Activated naive CD4-positive, alpha-beta T cell treated with anti-CD3 and anti-CD28 coated beads, Interleukin-2, amount 10 ng/mL, durations not matched to agents 7 days and 5 days (primary cell): Measurements from ENCODE around the gene DENND1B.
"Not testable (repeated sequence)": the region's sequence is repeated elsewhere in the genome, so short reads cannot be mapped to it uniquely, and the experiment has no call there.

Experiments
- CTCF ChIA-PET: fragments of 350-600 bp; sonication (Branson Sonifier 250); formaldehyde crosslinking; loops from one replicate; lab custom pipeline; 2021; ENCODE audit warnings: antibody characterized with exemption; lab: Charles Lee
- DNase-seq: peaks from one replicate; pipeline ENCODE4 v3.0.0-alpha.2; 2020
- H3K27ac Mint-ChIP-seq: one replicate; pipeline ENCODE4 v1.8.0; 2021; ENCODE audit warnings: mild to moderate bottlenecking, moderate library complexity, mixed read lengths
- H3K27me3 Mint-ChIP-seq: one replicate; pipeline ENCODE4 v1.8.0; 2021; ENCODE audit warnings: mild to moderate bottlenecking, mixed read lengths
- H3K36me3 Mint-ChIP-seq: one replicate; pipeline ENCODE4 v1.8.0; 2021; ENCODE audit warnings: mixed read lengths
- H3K4me1 Mint-ChIP-seq: one replicate; pipeline ENCODE4 v1.8.0; 2021; ENCODE audit warnings: mixed read lengths
- H3K4me3 Mint-ChIP-seq: one replicate; pipeline ENCODE4 v1.8.0; 2021; ENCODE audit warnings: mild to moderate bottlenecking, moderate library complexity, mixed read lengths
- H3K9me3 Mint-ChIP-seq: one replicate; pipeline ENCODE4 v1.8.0; 2021; ENCODE audit warnings: mixed read lengths

The DENND1B gene

GRCh38 chr1:197544130-197544529, 231.2 kb downstream of the DENND1B start:
- no peaks in the 10 kb centered on the region for H3K27me3 Mint-ChIP-seq
- H3K27ac Mint-ChIP-seq = no peak overlapping the region
- H3K4me1 Mint-ChIP-seq = no peaks in the 10 kb centered on the region
- H3K9me3 Mint-ChIP-seq = no peaks in the 10 kb centered on the region
- H3K36me3 Mint-ChIP-seq = peaks cover 4% of the 10 kb centered on the region
- DNase-seq = no peak
- CTCF ChIA-PET = no interaction called here
- no peak overlapping the region for H3K4me3 Mint-ChIP-seq

GRCh38 chr1:197541411-197541810, 233.9 kb downstream of the DENND1B start:
- Mint-ChIP-seq H3K27ac (no peak overlapping the region), H3K36me3 (peaks cover 5% of the 10 kb centered on the region), H3K9me3 (no peaks in the 10 kb centered on the region), H3K4me1 (no peaks in the 10 kb centered on the region), H3K4me3 (no peak overlapping the region), H3K27me3 (no peaks in the 10 kb centered on the region)
- DNase-seq = no peak
- CTCF ChIA-PET = interaction anchor here (1.1 kb wide), 1 partner anchor 22 kb away, joined by 3 read pairs; no protein-coding TSS in a partner anchor

- CTCF ChIA-PET = interaction anchor here (0.5 to 4.0 kb wide), 9 partner anchors 11 to 400 kb away, joined by 3 to 24 read pairs (median 3); no protein-coding TSS in a partner anchor
- H3K36me3 Mint-ChIP-seq = no peaks in the 10 kb centered on the region
Measured at GRCh38 chr1:197526736-197527371, 248.4 kb downstream of the DENND1B start.

GRCh38 chr1:197521118-197521739, 254.1 kb downstream of the DENND1B start:
- Mint-ChIP-seq H3K4me1 (peaks cover 3% of the 10 kb centered on the region), H3K36me3 (no peaks in the 10 kb centered on the region), H3K9me3 (no peaks in the 10 kb centered on the region), H3K27me3 (no peaks in the 10 kb centered on the region), H3K4me3 (no peak overlapping the region), H3K27ac (no peak overlapping the region)
- CTCF ChIA-PET = interaction anchor here (0.7 to 3.9 kb wide), 12 partner anchors 13 to 943 kb away, joined by 3 to 16 read pairs (median 4); no protein-coding TSS in a partner anchor
- peak; percentile 21 for DNase-seq

More at GRCh38 chr1:197526736-197527371, 248.4 kb downstream of the DENND1B start:
- no peaks in the 10 kb centered on the region for H3K9me3 Mint-ChIP-seq
- no peaks in the 10 kb centered on the region for H3K27me3 Mint-ChIP-seq
- no peak for DNase-seq
- H3K4me1 Mint-ChIP-seq = no peaks in the 10 kb centered on the region
- H3K4me3 Mint-ChIP-seq = no peak overlapping the region
- no peak overlapping the region for H3K27ac Mint-ChIP-seq

- H3K27me3 Mint-ChIP-seq = no peaks in the 10 kb centered on the region
- no peak overlapping the region for H3K4me3 Mint-ChIP-seq
- DNase-seq = no peak
- no peak overlapping the region for H3K27ac Mint-ChIP-seq
- H3K9me3 Mint-ChIP-seq = no peaks in the 10 kb centered on the region
- no peaks in the 10 kb centered on the region for H3K36me3 Mint-ChIP-seq
- peaks cover 3% of the 10 kb centered on the region for H3K4me1 Mint-ChIP-seq
- CTCF ChIA-PET = interaction anchor here (0.8 to 3.9 kb wide), 14 partner anchors 8 to 411 kb away, joined by 3 to 16 read pairs (median 4); no protein-coding TSS in a partner anchor
Measured at GRCh38 chr1:197519741-197520334, 255.4 kb downstream of the DENND1B start.

- H3K36me3 Mint-ChIP-seq = peaks cover 6% of the 10 kb centered on the region
- no peak overlapping the region for H3K27ac Mint-ChIP-seq
- no peaks in the 10 kb centered on the region for H3K4me1 Mint-ChIP-seq
- CTCF ChIA-PET = interaction anchor here (1.3 kb wide), 1 partner anchor 11 kb away, joined by 4 read pairs; no protein-coding TSS in a partner anchor
- DNase-seq = no peak
- no peaks in the 10 kb centered on the region for H3K9me3 Mint-ChIP-seq
- H3K4me3 Mint-ChIP-seq = no peak overlapping the region
- no peaks in the 10 kb centered on the region for H3K27me3 Mint-ChIP-seq
Measured at GRCh38 chr1:197515421-197515820, 259.9 kb downstream of the DENND1B start.

- CTCF ChIA-PET = interaction anchor here (1.3 kb wide), 1 partner anchor 9 kb away, joined by 3 read pairs; no protein-coding TSS in a partner anchor
- no peak overlapping the region for H3K27ac Mint-ChIP-seq
- peaks cover 8% of the 10 kb centered on the region for H3K36me3 Mint-ChIP-seq
- H3K9me3 Mint-ChIP-seq = no peaks in the 10 kb centered on the region
- no peak for DNase-seq
- H3K4me1 Mint-ChIP-seq = no peaks in the 10 kb centered on the region
- H3K4me3 Mint-ChIP-seq = no peak overlapping the region
- H3K27me3 Mint-ChIP-seq = no peaks in the 10 kb centered on the region
Measured at GRCh38 chr1:197510691-197511378, 264.4 kb downstream of the DENND1B start.

GRCh38 chr1:197496722-197497121, 278.6 kb downstream of the DENND1B start:
- no peaks in the 10 kb centered on the region for H3K4me1 Mint-ChIP-seq
- CTCF ChIA-PET = no interaction called here
- H3K4me3 Mint-ChIP-seq = no peak overlapping the region
- DNase-seq = no peak
- H3K9me3 Mint-ChIP-seq = no peaks in the 10 kb centered on the region
- H3K36me3 Mint-ChIP-seq = no peaks in the 10 kb centered on the region
- H3K27me3 Mint-ChIP-seq = peaks cover 4% of the 10 kb centered on the region
- H3K27ac Mint-ChIP-seq = no peak overlapping the region

GRCh38 chr1:197491505-197491904, 283.8 kb downstream of the DENND1B start:
- not testable (repeated sequence) for DNase-seq, H3K9me3 Mint-ChIP-seq, H3K36me3 Mint-ChIP-seq, H3K4me3 Mint-ChIP-seq, H3K27me3 Mint-ChIP-seq, H3K27ac Mint-ChIP-seq, H3K4me1 Mint-ChIP-seq
- CTCF ChIA-PET = interaction anchor here (0.9 kb wide), 1 partner anchor 30 kb away, joined by 3 read pairs; no protein-coding TSS in a partner anchor

- H3K9me3 Mint-ChIP-seq = no peaks in the 10 kb centered on the region
- H3K4me3 Mint-ChIP-seq = no peak overlapping the region
- CTCF ChIA-PET = no interaction called here
- no peaks in the 10 kb centered on the region for H3K27me3 Mint-ChIP-seq
- H3K4me1 Mint-ChIP-seq = peaks cover 2% of the 10 kb centered on the region
- no peak for DNase-seq
- no peaks in the 10 kb centered on the region for H3K36me3 Mint-ChIP-seq
- H3K27ac Mint-ChIP-seq = no peak overlapping the region
Measured at GRCh38 chr1:197486946-197487345, 288.3 kb downstream of the DENND1B start.

GRCh38 chr1:197485790-197486189, 289.5 kb downstream of the DENND1B start:
- no peak for DNase-seq
- Mint-ChIP-seq H3K4me1 (peaks cover 13% of the 10 kb centered on the region), H3K27ac (no peak overlapping the region), H3K4me3 (no peak overlapping the region), H3K9me3 (no peaks in the 10 kb centered on the region), H3K36me3 (no peaks in the 10 kb centered on the region), H3K27me3 (no peaks in the 10 kb centered on the region)
- CTCF ChIA-PET = no interaction called here

GRCh38 chr1:197481101-197481500, 294.2 kb downstream of the DENND1B start:
- Mint-ChIP-seq H3K4me3 (no peak overlapping the region), H3K27me3 (no peaks in the 10 kb centered on the region), H3K4me1 (peaks cover 18% of the 10 kb centered on the region), H3K9me3 (no peaks in the 10 kb centered on the region), H3K36me3 (no peaks in the 10 kb centered on the region), H3K27ac (peak overlapping the region; percentile 29)
- CTCF ChIA-PET = no interaction called here
- DNase-seq = peak; percentile 52

- CTCF ChIA-PET = interaction anchor here (1.2 kb wide), 1 partner anchor 46 kb away, joined by 3 read pairs; no protein-coding TSS in a partner anchor
- Mint-ChIP-seq H3K27me3 (no peaks in the 10 kb centered on the region), H3K4me1 (peaks cover 18% of the 10 kb centered on the region), H3K9me3 (no peaks in the 10 kb centered on the region), H3K36me3 (no peaks in the 10 kb centered on the region), H3K4me3 (no peak overlapping the region), H3K27ac (no peak overlapping the region)
- no peak for DNase-seq
Measured at GRCh38 chr1:197480446-197480845, 294.8 kb downstream of the DENND1B start.

GRCh38 chr1:197472141-197472540, 303.1 kb downstream of the DENND1B start:
- no peaks in the 10 kb centered on the region for H3K9me3 Mint-ChIP-seq
- no peaks in the 10 kb centered on the region for H3K27me3 Mint-ChIP-seq
- no peak overlapping the region for H3K27ac Mint-ChIP-seq
- no peaks in the 10 kb centered on the region for H3K36me3 Mint-ChIP-seq
- H3K4me1 Mint-ChIP-seq = no peaks in the 10 kb centered on the region
- CTCF ChIA-PET = no interaction called here
- no peak for DNase-seq
- no peak overlapping the region for H3K4me3 Mint-ChIP-seq
